IMR-90 (cell line): ENCODE measurements around the gene TAF3. TPM values are rescaled to one million over a fixed set of nuclear protein-coding genes. Genes with fewer than 3 reads are reported as not detected.

ENCODE experiments used
- ATAC-seq: fragments of 200-7000 bp; cut with Tn5 transposase; 2 replicates; pipeline ENCODE4 v1.9.1; 2020; ENCODE audit warnings: low read depth, mild to moderate bottlenecking, moderate library complexity
- BruUV-seq: library from RNA; stranded (reverse); fragments of 400-500 nt; replicated peaks from 2 replicates; lab custom pipeline; 2021; lab: Mats Ljungman, UMichigan
- CTCF ChIA-PET: fragments of 300-600 bp; formaldehyde crosslinking; extraction: SDS; loops from one replicate; lab custom pipeline; 2021; ENCODE audit warnings: antibody characterized with exemption; lab: Yijun Ruan, JAX
- POLR2A ChIA-PET: fragments of 300-600 bp; sonication (Branson Sonifier 250); formaldehyde crosslinking; loops from one replicate; lab custom pipeline; 2022; ENCODE audit warnings: antibody characterized with exemption; ENCODE audit not compliant: unreplicated experiment; lab: Charles Lee
- DNase-seq: peaks from one replicate; pipeline ENCODE4 v3.0.0; 2013
- H2AFZ ChIP-seq: replicated peaks from 2 replicates; pipeline ENCODE3; 2013; ENCODE audit warnings: low read length, mild to moderate bottlenecking; ENCODE audit not compliant: poor library complexity
- H2AK5ac ChIP-seq: 2 replicates; pipeline ENCODE4 v1.6.1; 2013; ENCODE audit warnings: low read depth, low read length, inconsistent platforms
- H2AK9ac ChIP-seq: replicated peaks from 2 replicates; pipeline ENCODE3; 2013; ENCODE audit warnings: mild to moderate bottlenecking, low read depth, low read length, moderate library complexity; ENCODE audit not compliant: poor library complexity
- H2BK120ac ChIP-seq: 2 replicates; pipeline ENCODE4 v1.6.1; 2013; ENCODE audit warnings: low read depth, low read length, inconsistent platforms
- H2BK15ac ChIP-seq: 3 replicates; pipeline ENCODE4 v1.6.1; 2013; ENCODE audit warnings: low read depth, low read length, inconsistent platforms
- H2BK20ac ChIP-seq: 2 replicates; pipeline ENCODE4 v1.6.1; 2013; ENCODE audit warnings: low read depth, mild to moderate bottlenecking, inconsistent platforms, low read length, moderate library complexity
- H2BK5ac ChIP-seq: 2 replicates; pipeline ENCODE4 v1.6.1; 2013; ENCODE audit warnings: mild to moderate bottlenecking, low read depth, low read length, inconsistent platforms; ENCODE audit not compliant: poor library complexity, severe bottlenecking
- H3K14ac ChIP-seq: replicated peaks from 2 replicates; pipeline ENCODE4 v1.6.1; 2013; ENCODE audit warnings: low read depth, low read length, inconsistent platforms
- H3K18ac ChIP-seq: 2 replicates; pipeline ENCODE4 v1.6.1; 2013; ENCODE audit warnings: low read depth, low read length, control low read depth
- H3K23ac ChIP-seq: 2 replicates; pipeline ENCODE4 v1.6.1; 2013; ENCODE audit warnings: low read depth, low read length, inconsistent platforms
- H3K27ac ChIP-seq: 2 replicates; pipeline ENCODE4 v1.5.1; 2013; ENCODE audit warnings: mild to moderate bottlenecking, control low read depth, low read length; ENCODE audit not compliant: insufficient read depth
- H3K27me3 ChIP-seq: 2 replicates; pipeline ENCODE4 v1.6.1; 2013; ENCODE audit warnings: low read length; ENCODE audit not compliant: control insufficient read depth, insufficient read depth
- H3K36me3 ChIP-seq: 2 replicates; pipeline ENCODE4 v1.6.1; 2013; ENCODE audit warnings: low read length, mixed read lengths; ENCODE audit not compliant: control insufficient read depth, insufficient read depth
- H3K4ac ChIP-seq: 2 replicates; pipeline ENCODE4 v1.6.1; 2013; ENCODE audit warnings: low read depth, low read length, inconsistent platforms
- H3K4me1 ChIP-seq: 2 replicates; pipeline ENCODE4 v1.6.1; 2013; ENCODE audit warnings: low read length, mixed read lengths; ENCODE audit not compliant: control insufficient read depth, insufficient read depth
- H3K4me2 ChIP-seq: 2 replicates; pipeline ENCODE4 v1.6.1; 2013; ENCODE audit warnings: low read depth, mild to moderate bottlenecking, control low read depth, low read length, moderate library complexity
- H3K4me3 ChIP-seq: 2 replicates; pipeline ENCODE4 v1.5.1; 2013; ENCODE audit warnings: low read depth, mild to moderate bottlenecking, control low read depth, low read length, moderate library complexity; ENCODE audit not compliant: insufficient read depth
- H3K56ac ChIP-seq: 2 replicates; pipeline ENCODE4 v1.6.1; 2013; ENCODE audit warnings: low read length, inconsistent platforms; ENCODE audit not compliant: insufficient read depth; ENCODE audit errors: extremely low read depth
- H3K79me1 ChIP-seq, 2 experiments: 2 replicates each; pipeline ENCODE4 v1.6.1; 2013; ENCODE audit warnings: low read length in 2 of 2, inconsistent platforms in 1 of 2, low read depth in 1 of 2
- H3K9ac ChIP-seq: 2 replicates; pipeline ENCODE4 v1.6.1; 2013; ENCODE audit warnings: low read depth, low read length, control low read depth
- H3K9me1 ChIP-seq: 2 replicates; pipeline ENCODE4 v1.6.1; 2013; ENCODE audit warnings: low read length, inconsistent platforms; ENCODE audit not compliant: insufficient read depth
- H3K9me3 ChIP-seq: 2 replicates; pipeline ENCODE4 v1.6.1; 2013; ENCODE audit warnings: low read length; ENCODE audit not compliant: control insufficient read depth, insufficient read depth
- H4K20me1 ChIP-seq: 2 replicates; pipeline ENCODE4 v1.6.1; 2013; ENCODE audit warnings: low read length, inconsistent platforms; ENCODE audit not compliant: insufficient read depth
- H4K5ac ChIP-seq: 2 replicates; pipeline ENCODE4 v1.6.1; 2013; ENCODE audit warnings: mild to moderate bottlenecking, low read depth, low read length, control low read depth
- H4K8ac ChIP-seq, 2 experiments: 2 replicates each; pipeline ENCODE4 v1.6.1; 2013; ENCODE audit warnings: low read depth in 2 of 2, low read length in 2 of 2, control low read depth in 1 of 2, inconsistent platforms in 1 of 2
- H4K91ac ChIP-seq: 2 replicates; pipeline ENCODE4 v1.6.1; 2013; ENCODE audit warnings: low read depth, low read length, inconsistent platforms; ENCODE audit not compliant: insufficient read depth
- BHLHE40 ChIP-seq: fragments of 150-350 bp; IDR thresholded peaks from 2 replicates; pipeline ENCODE4 v1.6.1; 2016; ENCODE audit warnings: mild to moderate bottlenecking, low read depth, low read length
- CEBPB ChIP-seq: IDR thresholded peaks from 2 replicates; pipeline ENCODE4 v1.6.1; 2012; ENCODE audit warnings: low read depth, low read length, improper control_type of control experiment
- CHD1 ChIP-seq: IDR thresholded peaks from 2 replicates; pipeline ENCODE4 v1.6.1; 2012; ENCODE audit warnings: low read depth, low read length, improper control_type of control experiment
- CTCF ChIP-seq: conservative IDR thresholded peaks from 2 replicates; pipeline ENCODE4 v1.5.1; 2012; ENCODE audit warnings: mild to moderate bottlenecking, low read depth, low read length, improper control_type of control experiment
- ELK1 ChIP-seq: fragments of 150-350 bp; IDR thresholded peaks from 2 replicates; pipeline ENCODE4 v1.6.1; 2016; ENCODE audit warnings: low read depth, mild to moderate bottlenecking, low read length, moderate library complexity, borderline replicate concordance
- FOS ChIP-seq: fragments of 150-350 bp; IDR thresholded peaks from 2 replicates; pipeline ENCODE4 v1.6.1; 2016; ENCODE audit warnings: low read depth, low read length
- MAFK ChIP-seq: IDR thresholded peaks from 2 replicates; pipeline ENCODE4 v1.6.1; 2012; ENCODE audit warnings: low read depth, low read length, improper control_type of control experiment
- MAZ ChIP-seq: IDR thresholded peaks from 2 replicates; pipeline ENCODE4 v1.6.1; 2012; ENCODE audit warnings: low read depth, mild to moderate bottlenecking, low read length, improper control_type of control experiment, moderate library complexity, borderline replicate concordance
- NFE2L2 ChIP-seq: fragments of 150-350 bp; IDR thresholded peaks from 2 replicates; pipeline ENCODE4 v1.6.1; 2016; ENCODE audit warnings: low read depth, mild to moderate bottlenecking, low read length
- POLR2A ChIP-seq: IDR thresholded peaks from 2 replicates; pipeline ENCODE4 v1.6.1; 2012; ENCODE audit warnings: mild to moderate bottlenecking, low read depth, low read length
- RAD21 ChIP-seq: IDR thresholded peaks from 2 replicates; pipeline ENCODE4 v1.6.1; 2012; ENCODE audit warnings: low read length, improper control_type of control experiment
- RCOR1 ChIP-seq: IDR thresholded peaks from 2 replicates; pipeline ENCODE4 v1.6.1; 2012; ENCODE audit warnings: mild to moderate bottlenecking, low read length, improper control_type of control experiment; ENCODE audit not compliant: insufficient replicate concordance
- RFX5 ChIP-seq: IDR thresholded peaks from 2 replicates; pipeline ENCODE4 v1.8.0; 2012; ENCODE audit warnings: low read depth, mild to moderate bottlenecking, low read length, moderate library complexity
- SMC3 ChIP-seq: fragments of 150-350 bp; IDR thresholded peaks from 2 replicates; pipeline ENCODE4 v1.6.1; 2016; ENCODE audit warnings: low read depth, mild to moderate bottlenecking, antibody characterized with exemption, low read length, moderate library complexity
- USF2 ChIP-seq: fragments of 150-350 bp; IDR thresholded peaks from 2 replicates; pipeline ENCODE4 v1.6.1; 2017; ENCODE audit warnings: mild to moderate bottlenecking, antibody characterized with exemption, low read length, low read depth
- WGBS, 2 experiments: methylation state at CpG; one replicate each; pipeline versions ENCODE4 v1.1.5 to v1.1.7; 2013; ENCODE audit warnings: missing lambda C conversion rate in 2 of 2; ENCODE audit not compliant: insufficient read length in 1 of 2; ENCODE audit errors: extremely low coverage in 2 of 2; 5-methylcytosine and 5-hydroxymethylcytosine counted together
- dilution Hi-C: fragments of 300-500 bp; cut with HindIII; formaldehyde crosslinking; loops from one replicate; pipeline ENCODE4 v1.14.3; 2018; ENCODE audit warnings: low sequenced_read_pairs; ENCODE audit not compliant: unreplicated experiment
- in situ Hi-C: fragments of 300-500 bp; cut with MboI; formaldehyde crosslinking; loops from 3 replicates; pipeline ENCODE4 v1.14.3; 2019; ENCODE audit warnings: low sequenced_read_pairs, inconsistent platforms, mixed read lengths
- intact Hi-C: fragments of 100-400 bp; cut with micrococcal nuclease; formaldehyde crosslinking; loops from 2 replicates; pipeline ENCODE4 v1.10.0; 2022
- polyA plus RNA-seq, 3 experiments: library from polyadenylated mRNA; depleted of rRNA; stranded (reverse); fragments of >200 nt; gene quantifications; 2 replicates each; pipeline ENCODE4 v1.2.3, GENCODE V29; 2012; ENCODE audit warnings: low replicate concordance in 1 of 3
- total RNA-seq: library from RNA; depleted of rRNA; stranded (reverse); fragments of >200 nt; gene quantifications from 2 replicates; pipeline ENCODE4 v1.2.3, GENCODE V29; 2012

The TAF3 gene
- total and polyA plus RNA-seq, 2 of the 4 experiments (the other 2 are of a cell fraction): 1.4 to 2.3 TPM

GRCh38 chr10:7817576-7817975 is 729 bp upstream of the TAF3 start:
- ATAC-seq (no peak), DNase-seq (no peak)
- Histone ChIP-seq H3K23ac (no peak overlapping the region), H4K5ac (no peak overlapping the region), H4K91ac (no peak overlapping the region), H2BK5ac (no peak overlapping the region), H3K27ac (no peak overlapping the region), H3K4me1 (no peaks in the 10 kb centered on the region), H2AFZ (no peak overlapping the region), H2AK9ac (no peak overlapping the region), H3K18ac (no peak overlapping the region), H3K4me2 (peak overlapping the region; percentile 95), H4K20me1 (peaks cover 3% of the 10 kb centered on the region; the same call in 1 of the 2 replicates), H2BK15ac (no peak overlapping the region), H3K9me3 (no peaks in the 10 kb centered on the region), H3K9ac (no peak overlapping the region), H3K56ac (no peak overlapping the region), H2BK20ac (no peak overlapping the region), H3K27me3 (peaks cover 15% of the 10 kb centered on the region; the same call in 1 of the 2 replicates), H3K9me1 (no peaks in the 10 kb centered on the region), H3K4me3 (peak overlapping the region; percentile 93), H2BK120ac (no peak overlapping the region), H2AK5ac (no peak overlapping the region), H3K36me3 (no peaks in the 10 kb centered on the region; the same call in 1 of the 2 replicates), H3K4ac (no peak overlapping the region), H4K8ac (peak overlapping the region in 1 of 2 experiments; percentile 30; a peak in 1 of 4 replicates), H3K14ac (no peak overlapping the region), H3K79me1 (peaks cover 5 to 23% of the 10 kb centered on the region in 2 experiments)
- POLR2A ChIA-PET: no interaction called here
- WGBS, 2 experiments: no CpG with 5 or more reads among the region's 12 CpGs
- BruUV-seq: no TSS peak
- no peak for TF ChIP-seq CEBPB
- no peak for TF ChIP-seq NFE2L2
- no peak for TF ChIP-seq CTCF
- TF ChIP-seq MAFK: no peak
- TF ChIP-seq RCOR1: no peak
- no peak for TF ChIP-seq ELK1
- no peak for TF ChIP-seq BHLHE40
- no peak for TF ChIP-seq FOS
- TF ChIP-seq CHD1: no peak
- TF ChIP-seq RAD21: no peak
- no peak for TF ChIP-seq SMC3
- TF ChIP-seq USF2: no peak
- TF ChIP-seq POLR2A: no peak
- no peak for TF ChIP-seq MAZ
- no peak for TF ChIP-seq RFX5
- dilution Hi-C loops: no loop called here
- CTCF ChIA-PET: interaction anchor here (0.6 to 1.0 kb wide), 2 partner anchors 9 to 1425 kb away, joined by 3 read pairs; no protein-coding TSS in a partner anchor
- intact Hi-C loops: no loop called here
- in situ Hi-C loops: no loop called here
